ENCODE data around the gene VWA5B2. TPM values are rescaled to one million over a fixed set of nuclear protein-coding genes. Genes with fewer than 3 reads are reported as not detected.

The VWA5B2 gene
- total RNA-seq, 4 donors from 2014 or later = 0.83 to 9.1 (median 6.9) TPM

- no peak overlapping the region for H3K27ac ChIP-seq
- TF ChIP-seq POLR2A (IDR thresholded peaks at IDR 0.05) (no peak), CTCF (IDR thresholded peaks at IDR 0.05) (no peak)
- H3K4me3 ChIP-seq = no peak overlapping the region
- no peaks in the 10 kb centered on the region for H3K36me3 ChIP-seq
- no peak for DNase-seq
- H3K4me1 ChIP-seq = peaks cover 0 to 30% (median 14%) of the 10 kb centered on the region in 4 donors
- peaks cover 3 to 33% of the 10 kb centered on the region in 2 donors for H3K27me3 ChIP-seq
- H3K9me3 ChIP-seq = no peaks in the 10 kb centered on the region
Observed at GRCh38 chr3:184258926-184259325, 29.5 kb downstream of the VWA5B2 start.

GRCh38 chr3:184259396-184259877 is 30.1 kb downstream of the VWA5B2 start:
- TF ChIP-seq CTCF (IDR thresholded peaks at IDR 0.05) = no peak
- TF ChIP-seq POLR2A (IDR thresholded peaks at IDR 0.05) = no peak
- DNase-seq = no peak
- Histone ChIP-seq H3K36me3 (no peaks in the 10 kb centered on the region), H3K4me3 (peak overlapping the region in 2 of 4 donors; percentile 33 to 57), H3K27ac (no peak overlapping the region), H3K27me3 (peaks cover 3 to 36% of the 10 kb centered on the region in 2 donors), H3K9me3 (no peaks in the 10 kb centered on the region), H3K4me1 (peaks cover 0 to 30% (median 14%) of the 10 kb centered on the region in 4 donors)

DNA sequence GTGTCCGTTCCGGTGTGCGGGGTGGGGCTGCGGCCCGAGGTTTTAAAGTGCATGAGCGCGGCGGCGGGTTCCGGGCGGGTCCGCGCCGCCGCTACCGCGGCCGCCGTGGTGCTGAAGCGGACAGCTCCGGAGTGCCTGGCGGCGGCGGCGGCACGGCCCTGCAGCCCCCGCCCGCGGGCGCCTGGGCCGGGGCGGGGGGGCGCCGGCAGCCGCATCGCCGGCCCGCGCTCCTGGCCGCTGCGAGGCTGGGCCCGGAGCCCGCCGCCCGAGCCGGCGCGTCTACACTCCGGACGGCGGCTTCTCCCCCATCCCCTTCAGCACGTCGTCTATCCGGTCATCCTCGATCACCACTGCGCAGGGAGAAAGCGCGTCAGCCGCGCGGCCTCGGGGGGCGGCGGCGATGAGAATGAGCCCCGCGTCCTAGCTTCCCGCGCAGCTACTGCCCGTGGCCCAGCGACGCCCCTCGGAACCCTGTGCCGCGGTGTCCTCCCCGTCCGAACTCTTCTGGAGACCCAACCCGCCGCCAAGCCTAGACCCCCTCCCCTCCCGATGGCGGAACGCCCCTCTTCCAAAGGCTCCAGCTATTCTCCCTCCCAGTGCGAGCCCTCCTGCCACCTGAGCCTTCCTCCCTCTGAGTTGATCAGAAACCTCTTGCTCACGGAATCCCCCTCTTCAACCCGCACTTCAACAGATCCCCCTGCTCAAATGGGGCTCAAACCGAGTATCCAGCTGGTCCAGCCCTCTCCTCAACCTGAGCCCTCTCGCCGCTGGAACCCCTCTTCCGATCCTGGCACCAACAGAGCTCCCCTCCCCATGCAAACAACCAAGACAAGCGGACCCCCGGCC is 30.7 kb downstream of the VWA5B2 start:
- peaks cover 3 to 36% of the 10 kb centered on the region in 2 donors for H3K27me3 ChIP-seq
- no peak overlapping the region for H3K27ac ChIP-seq
- TF ChIP-seq CTCF (IDR thresholded peaks at IDR 0.05) (no peak), POLR2A (IDR thresholded peaks at IDR 0.05) (no peak)
- no peaks in the 10 kb centered on the region for H3K9me3 ChIP-seq
- H3K4me3 ChIP-seq = peak overlapping the region in 3 of 4 donors; percentile 55 to 59 (median 57)
- peak in 1 of 3 donors; percentile 53 for DNase-seq
- no peaks in the 10 kb centered on the region for H3K36me3 ChIP-seq
- H3K4me1 ChIP-seq = peaks cover 0 to 30% (median 14%) of the 10 kb centered on the region in 4 donors

DNA sequence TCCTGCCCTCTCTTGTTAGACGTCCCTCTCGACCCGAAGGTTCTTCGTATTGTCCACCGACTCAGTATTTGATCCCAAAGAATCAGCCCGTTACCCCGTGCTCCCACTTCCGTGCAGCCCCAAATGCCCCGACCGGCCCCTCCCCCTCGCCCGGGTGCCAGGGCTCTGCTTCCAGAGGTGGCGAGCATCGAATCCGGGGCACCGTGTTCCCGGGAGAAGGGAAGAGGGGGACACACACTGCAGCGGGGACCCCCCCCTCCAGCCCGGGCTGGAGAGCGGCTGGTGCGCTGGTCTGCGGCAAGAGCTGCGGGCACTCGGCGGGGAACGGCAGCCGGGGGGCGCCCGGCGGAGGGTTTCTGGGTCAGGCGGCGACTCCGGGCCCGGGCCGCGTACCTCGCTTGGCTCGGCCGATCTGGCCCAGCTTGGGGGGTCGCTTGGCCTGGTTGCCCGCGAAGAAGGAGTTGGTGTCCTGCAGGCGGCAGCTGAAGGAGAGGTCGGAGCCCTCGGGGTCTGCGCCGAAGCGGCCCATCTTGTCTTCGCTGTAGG is 31.4 kb downstream of the VWA5B2 start:
- no peaks in the 10 kb centered on the region for H3K36me3 ChIP-seq
- peaks cover 0 to 30% (median 14%) of the 10 kb centered on the region in 4 donors for H3K4me1 ChIP-seq
- no peak overlapping the region for H3K27ac ChIP-seq
- H3K27me3 ChIP-seq = peaks cover 3 to 36% of the 10 kb centered on the region in 2 donors
- H3K4me3 ChIP-seq = peak overlapping the region; percentile 30 to 59 (median 56)
- H3K9me3 ChIP-seq = no peaks in the 10 kb centered on the region
- DNase-seq = no peak
- TF ChIP-seq CTCF (IDR thresholded peaks at IDR 0.05) (no peak), POLR2A (IDR thresholded peaks at IDR 0.05) (no peak)

DNA sequence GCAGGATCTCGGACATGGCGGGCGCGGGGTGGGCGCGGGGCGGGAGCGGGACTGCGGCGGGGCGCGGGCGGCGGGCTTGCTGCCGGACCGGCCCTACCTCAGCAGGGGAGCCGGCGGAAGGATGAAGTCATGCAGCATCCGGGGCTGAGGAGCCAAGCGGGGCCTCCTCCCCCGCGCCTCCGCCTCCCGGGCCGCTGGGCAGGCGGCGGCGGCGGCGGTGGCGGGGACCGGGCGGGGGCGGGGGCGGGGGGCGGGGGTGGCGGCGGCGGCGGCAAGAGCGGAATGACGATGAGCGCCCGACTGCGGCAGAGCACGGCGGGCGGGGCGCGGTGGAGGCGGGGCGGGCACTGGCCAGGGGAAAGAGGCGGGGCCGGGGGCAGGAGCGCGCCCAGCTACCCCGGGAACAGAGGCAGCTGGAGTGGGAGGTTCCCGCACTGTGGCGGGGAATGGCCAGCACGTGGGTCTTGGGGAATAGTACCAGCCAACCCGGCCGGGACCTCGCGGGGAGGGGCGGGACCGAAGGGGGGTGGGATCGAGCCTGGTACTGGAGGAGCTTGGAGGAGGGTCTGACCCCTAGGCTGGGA is 32.0 kb downstream of the VWA5B2 start, which contains the start of gene CAMK2N2:
TSS of gene CAMK2N2 (minus strand) at position 284 of the 584 bp plus-strand sequence. CDS start at position 16, 268 bp downstream.
- H3K27ac ChIP-seq = no peak within 1 kb of the TSS
- H3K4me1 ChIP-seq = peaks cover 0 to 30% (median 14%) of the 10 kb centered on the region in 4 donors
- peaks cover 3 to 36% of the 10 kb centered on the region in 2 donors for H3K27me3 ChIP-seq
- no peaks in the 10 kb centered on the region for H3K9me3 ChIP-seq
- TF ChIP-seq POLR2A (IDR thresholded peaks at IDR 0.05) (no peak), CTCF (IDR thresholded peaks at IDR 0.05) (no peak)
- DNase-seq = peak; percentile 22 to 74 (median 65)
- H3K36me3 ChIP-seq = no peaks in the 10 kb centered on the region
- peak within 1 kb of the TSS; percentile 30 to 59 (median 56) for H3K4me3 ChIP-seq
